Sigmoid colon (tissue), 3 donors: ENCODE data around the gene FGR.

Experiments
- POLR2A ChIP-seq, 2 donors: fragments of 450-650 bp; IDR thresholded peaks; one replicate each; pipeline ENCODE4 v1.6.1; 2016; ENCODE audit warnings: antibody characterized with exemption in 2 of 2, mild to moderate bottlenecking in 2 of 2, moderate library complexity in 2 of 2
- TF ChIP-seq, protein P1 (sequence below), 4 experiments: fragments of 450-650 bp in 3 of 4; fragments of 200-600 bp in 1 of 4; IDR thresholded peaks; one replicate each; pipeline ENCODE4 v1.5.1; 2016 to 2019; ENCODE audit warnings: antibody characterized with exemption in 4 of 4, mild to moderate bottlenecking in 3 of 4, moderate library complexity in 2 of 4

DNA sequence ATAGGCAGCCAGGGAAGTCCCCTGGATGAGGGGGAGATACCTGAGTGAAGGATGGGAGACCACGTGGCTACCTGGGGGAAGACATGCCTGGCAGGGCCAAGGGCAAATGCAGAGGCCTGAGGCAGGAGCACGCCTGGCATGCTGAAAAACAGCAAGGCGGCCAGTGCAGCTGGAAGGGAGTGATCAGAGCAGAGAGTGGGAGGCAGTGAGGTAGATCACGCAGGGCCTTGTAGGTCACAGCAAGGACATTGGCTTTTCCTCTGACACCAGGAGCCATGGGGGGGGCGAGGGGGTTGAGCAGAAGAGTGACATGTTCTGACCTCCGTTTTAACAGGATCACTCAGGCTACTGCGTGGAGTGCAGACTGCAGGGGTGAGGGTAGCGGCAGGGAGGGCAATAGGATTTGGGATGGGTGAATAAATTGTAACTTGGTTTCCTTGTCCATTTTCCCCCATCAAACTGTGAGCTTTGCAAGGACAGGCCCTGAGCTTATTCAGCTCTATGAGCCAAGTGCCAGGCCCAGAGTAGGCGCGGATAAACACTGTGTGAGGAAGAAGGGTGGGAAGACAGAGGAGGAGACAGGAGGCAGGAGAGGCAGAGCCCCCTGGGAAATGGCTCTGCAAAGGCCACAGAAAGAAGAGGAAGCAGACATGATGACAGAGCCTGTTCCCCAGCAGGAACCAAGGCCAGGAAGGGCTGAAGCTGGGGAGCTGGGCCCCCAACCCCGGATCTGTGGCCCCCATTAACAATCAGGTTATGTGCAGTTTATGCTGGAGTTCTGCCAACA lies 20.4 kb upstream of the FGR start:
- TF ChIP-seq, protein P1, sequence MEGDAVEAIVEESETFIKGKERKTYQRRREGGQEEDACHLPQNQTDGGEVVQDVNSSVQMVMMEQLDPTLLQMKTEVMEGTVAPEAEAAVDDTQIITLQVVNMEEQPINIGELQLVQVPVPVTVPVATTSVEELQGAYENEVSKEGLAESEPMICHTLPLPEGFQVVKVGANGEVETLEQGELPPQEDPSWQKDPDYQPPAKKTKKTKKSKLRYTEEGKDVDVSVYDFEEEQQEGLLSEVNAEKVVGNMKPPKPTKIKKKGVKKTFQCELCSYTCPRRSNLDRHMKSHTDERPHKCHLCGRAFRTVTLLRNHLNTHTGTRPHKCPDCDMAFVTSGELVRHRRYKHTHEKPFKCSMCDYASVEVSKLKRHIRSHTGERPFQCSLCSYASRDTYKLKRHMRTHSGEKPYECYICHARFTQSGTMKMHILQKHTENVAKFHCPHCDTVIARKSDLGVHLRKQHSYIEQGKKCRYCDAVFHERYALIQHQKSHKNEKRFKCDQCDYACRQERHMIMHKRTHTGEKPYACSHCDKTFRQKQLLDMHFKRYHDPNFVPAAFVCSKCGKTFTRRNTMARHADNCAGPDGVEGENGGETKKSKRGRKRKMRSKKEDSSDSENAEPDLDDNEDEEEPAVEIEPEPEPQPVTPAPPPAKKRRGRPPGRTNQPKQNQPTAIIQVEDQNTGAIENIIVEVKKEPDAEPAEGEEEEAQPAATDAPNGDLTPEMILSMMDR (IDR thresholded peaks at IDR 0.05): no peak
- TF ChIP-seq POLR2A (IDR thresholded peaks at IDR 0.05): no peak
